Measurements from ENCODE around the gene XPA.

GRCh38 chr9:97668485-97668884 lies 28.7 kb downstream of the XPA start:
- TF ChIP-seq, protein P1, sequence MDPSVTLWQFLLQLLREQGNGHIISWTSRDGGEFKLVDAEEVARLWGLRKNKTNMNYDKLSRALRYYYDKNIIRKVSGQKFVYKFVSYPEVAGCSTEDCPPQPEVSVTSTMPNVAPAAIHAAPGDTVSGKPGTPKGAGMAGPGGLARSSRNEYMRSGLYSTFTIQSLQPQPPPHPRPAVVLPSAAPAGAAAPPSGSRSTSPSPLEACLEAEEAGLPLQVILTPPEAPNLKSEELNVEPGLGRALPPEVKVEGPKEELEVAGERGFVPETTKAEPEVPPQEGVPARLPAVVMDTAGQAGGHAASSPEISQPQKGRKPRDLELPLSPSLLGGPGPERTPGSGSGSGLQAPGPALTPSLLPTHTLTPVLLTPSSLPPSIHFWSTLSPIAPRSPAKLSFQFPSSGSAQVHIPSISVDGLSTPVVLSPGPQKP (IDR thresholded peaks at IDR 0.05; ENCODE audit: low read depth, low read length), result no peak
- no peak for TF ChIP-seq POLR2A (IDR thresholded peaks at IDR 0.05; ENCODE audit: low read depth, low read length)
- TF ChIP-seq, protein P2, sequence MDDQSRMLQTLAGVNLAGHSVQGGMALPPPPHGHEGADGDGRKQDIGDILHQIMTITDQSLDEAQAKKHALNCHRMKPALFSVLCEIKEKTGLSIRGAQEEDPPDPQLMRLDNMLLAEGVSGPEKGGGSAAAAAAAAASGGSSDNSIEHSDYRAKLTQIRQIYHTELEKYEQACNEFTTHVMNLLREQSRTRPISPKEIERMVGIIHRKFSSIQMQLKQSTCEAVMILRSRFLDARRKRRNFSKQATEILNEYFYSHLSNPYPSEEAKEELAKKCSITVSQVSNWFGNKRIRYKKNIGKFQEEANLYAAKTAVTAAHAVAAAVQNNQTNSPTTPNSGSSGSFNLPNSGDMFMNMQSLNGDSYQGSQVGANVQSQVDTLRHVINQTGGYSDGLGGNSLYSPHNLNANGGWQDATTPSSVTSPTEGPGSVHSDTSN (IDR thresholded peaks at IDR 0.05; ENCODE audit: insufficient replicate concordance, low read depth, low read length), result no peak
- TF ChIP-seq CEBPB (IDR thresholded peaks at IDR 0.05; ENCODE audit: borderline replicate concordance in 1 of 2, low read depth in 2 of 2, low read length in 2 of 2), result no peak
- TF ChIP-seq POLR2AphosphoS5 (IDR thresholded peaks at IDR 0.05; ENCODE audit: low read length), result no peak
- TF ChIP-seq CBFB (IDR thresholded peaks at IDR 0.05; ENCODE audit: low read depth), result no peak
- TF ChIP-seq EZH2 (IDR thresholded peaks at IDR 0.05; ENCODE audit: borderline replicate concordance, control insufficient read depth, low read depth, low read length), result no peak
- TF ChIP-seq, protein P3, sequence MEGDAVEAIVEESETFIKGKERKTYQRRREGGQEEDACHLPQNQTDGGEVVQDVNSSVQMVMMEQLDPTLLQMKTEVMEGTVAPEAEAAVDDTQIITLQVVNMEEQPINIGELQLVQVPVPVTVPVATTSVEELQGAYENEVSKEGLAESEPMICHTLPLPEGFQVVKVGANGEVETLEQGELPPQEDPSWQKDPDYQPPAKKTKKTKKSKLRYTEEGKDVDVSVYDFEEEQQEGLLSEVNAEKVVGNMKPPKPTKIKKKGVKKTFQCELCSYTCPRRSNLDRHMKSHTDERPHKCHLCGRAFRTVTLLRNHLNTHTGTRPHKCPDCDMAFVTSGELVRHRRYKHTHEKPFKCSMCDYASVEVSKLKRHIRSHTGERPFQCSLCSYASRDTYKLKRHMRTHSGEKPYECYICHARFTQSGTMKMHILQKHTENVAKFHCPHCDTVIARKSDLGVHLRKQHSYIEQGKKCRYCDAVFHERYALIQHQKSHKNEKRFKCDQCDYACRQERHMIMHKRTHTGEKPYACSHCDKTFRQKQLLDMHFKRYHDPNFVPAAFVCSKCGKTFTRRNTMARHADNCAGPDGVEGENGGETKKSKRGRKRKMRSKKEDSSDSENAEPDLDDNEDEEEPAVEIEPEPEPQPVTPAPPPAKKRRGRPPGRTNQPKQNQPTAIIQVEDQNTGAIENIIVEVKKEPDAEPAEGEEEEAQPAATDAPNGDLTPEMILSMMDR (IDR thresholded peaks at IDR 0.05 in 2 of 3, conservative IDR thresholded peaks at IDR 0.05 in 1 of 3; ENCODE audit: control insufficient read depth in 2 of 3, extremely low read depth in 1 of 3, insufficient read depth in 1 of 3, low read depth in 3 of 3, low read length in 3 of 3), result no peak

All from GM12878 (cell line).